ENCODE data around the gene SLC2A6.

SLC2A6 gene

GRCh38 chr9:133515240-133515610, 36.3 kb upstream of the SLC2A6 start:
- Histone ChIP-seq H3K4me2 (ENCODE audit: low read length) (no peak overlapping the region), H3K27me3 (ENCODE audit: insufficient read depth, low read length) (peaks cover 9% of the 10 kb centered on the region; the same call in 1 of the 2 replicates), H3K9me3 (ENCODE audit: low read length) (no peaks in the 10 kb centered on the region), H3K27ac (ENCODE audit: low read depth, low read length, poor library complexity, severe bottlenecking) (no peak overlapping the region), H3K4me1 (ENCODE audit: insufficient read depth, low read length, severe bottlenecking) (no peaks in the 10 kb centered on the region), H3F3A (ENCODE audit: insufficient read depth, low read length) (no peaks in the 10 kb centered on the region), H3K9ac (ENCODE audit: low read length) (no peak overlapping the region), H3K9me2 (ENCODE audit: low read depth, low read length) (no peaks in the 10 kb centered on the region), H4K20me1 (ENCODE audit: insufficient read depth, low read length) (no peaks in the 10 kb centered on the region), H3K4me3 (ENCODE audit: low read depth, low read length, poor library complexity, severe bottlenecking) (no peak overlapping the region), H3K36me3 (ENCODE audit: insufficient read depth, low read length) (no peaks in the 10 kb centered on the region), H2AFZ (ENCODE audit: low read length) (no peak overlapping the region), H3K79me2 (ENCODE audit: insufficient read depth, low read length) (no peaks in the 10 kb centered on the region)
- no peak for TF ChIP-seq CTCF (IDR thresholded peaks at IDR 0.05; ENCODE audit: low read length)
- TF ChIP-seq EZH2 (IDR thresholded peaks at IDR 0.05; ENCODE audit: borderline replicate concordance, low read length), result no peak

GRCh38 chr9:133514460-133515239, 35.8 kb upstream of the SLC2A6 start:
- Histone ChIP-seq H3F3A (ENCODE audit: insufficient read depth, low read length) (no peaks in the 10 kb centered on the region), H4K20me1 (ENCODE audit: insufficient read depth, low read length) (no peaks in the 10 kb centered on the region), H3K9me3 (ENCODE audit: low read length) (no peaks in the 10 kb centered on the region), H3K9ac (ENCODE audit: low read length) (no peak overlapping the region), H2AFZ (ENCODE audit: low read length) (no peak overlapping the region), H3K79me2 (ENCODE audit: insufficient read depth, low read length) (no peaks in the 10 kb centered on the region), H3K4me1 (ENCODE audit: insufficient read depth, low read length, severe bottlenecking) (no peaks in the 10 kb centered on the region), H3K9me2 (ENCODE audit: low read depth, low read length) (no peaks in the 10 kb centered on the region), H3K4me2 (ENCODE audit: low read length) (no peak overlapping the region), H3K27ac (ENCODE audit: low read depth, low read length, poor library complexity, severe bottlenecking) (no peak overlapping the region), H3K27me3 (ENCODE audit: insufficient read depth, low read length) (peaks cover 9% of the 10 kb centered on the region; the same call in 1 of the 2 replicates), H3K4me3 (ENCODE audit: low read depth, low read length, poor library complexity, severe bottlenecking) (no peak overlapping the region), H3K36me3 (ENCODE audit: insufficient read depth, low read length) (no peaks in the 10 kb centered on the region)
- no peak for TF ChIP-seq EZH2 (IDR thresholded peaks at IDR 0.05; ENCODE audit: borderline replicate concordance, low read length)
- no peak for TF ChIP-seq CTCF (IDR thresholded peaks at IDR 0.05; ENCODE audit: low read length)

GRCh38 chr9:133513214-133514100, 34.6 kb upstream of the SLC2A6 start:
- Histone ChIP-seq H3K27ac (ENCODE audit: low read depth, low read length, poor library complexity, severe bottlenecking) (no peak overlapping the region), H3K9me2 (ENCODE audit: low read depth, low read length) (no peaks in the 10 kb centered on the region)

More at GRCh38 chr9:133513214-133514100, 34.6 kb upstream of the SLC2A6 start:
- Histone ChIP-seq H3K9ac (ENCODE audit: low read length) (no peak overlapping the region), H3K36me3 (ENCODE audit: insufficient read depth, low read length) (no peaks in the 10 kb centered on the region), H4K20me1 (ENCODE audit: insufficient read depth, low read length) (no peaks in the 10 kb centered on the region), H3K79me2 (ENCODE audit: insufficient read depth, low read length) (no peaks in the 10 kb centered on the region), H3K4me3 (ENCODE audit: low read depth, low read length, poor library complexity, severe bottlenecking) (no peak overlapping the region), H3K4me2 (ENCODE audit: low read length) (no peak overlapping the region), H2AFZ (ENCODE audit: low read length) (no peak overlapping the region), H3K27me3 (ENCODE audit: insufficient read depth, low read length) (peaks cover 9% of the 10 kb centered on the region; the same call in 1 of the 2 replicates), H3K4me1 (ENCODE audit: insufficient read depth, low read length, severe bottlenecking) (no peaks in the 10 kb centered on the region), H3K9me3 (ENCODE audit: low read length) (no peaks in the 10 kb centered on the region), H3F3A (ENCODE audit: insufficient read depth, low read length) (no peaks in the 10 kb centered on the region)
- no peak for TF ChIP-seq CTCF (IDR thresholded peaks at IDR 0.05; ENCODE audit: low read length)
- TF ChIP-seq EZH2 (IDR thresholded peaks at IDR 0.05; ENCODE audit: borderline replicate concordance, low read length), result no peak

Data from OCI-LY1 (cell line).